ENCODE results near the gene GPR135.
"Not testable (repeated sequence)": the region's sequence is repeated elsewhere in the genome, so short reads cannot be mapped to it uniquely, and the experiment has no call there.

The GPR135 gene

DNA sequence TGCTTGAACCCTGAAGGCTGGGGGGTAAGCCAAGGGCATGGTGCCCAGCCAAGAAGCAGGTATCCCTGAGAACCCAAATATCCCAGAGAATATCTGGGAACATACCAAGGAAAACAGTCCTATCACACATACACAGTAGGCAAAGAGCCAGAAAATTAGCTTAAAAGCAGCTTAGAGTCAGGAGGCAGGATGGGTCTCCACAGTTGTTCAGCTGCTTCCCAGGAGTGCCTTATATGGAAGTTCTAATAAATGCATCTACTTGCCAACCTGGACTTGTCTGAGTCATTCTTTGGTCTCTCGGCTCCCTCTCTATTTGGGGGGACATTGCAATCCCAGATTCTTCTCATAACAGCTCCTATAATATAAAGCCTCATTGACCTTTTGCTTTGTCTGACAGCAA is 9.0 kb upstream of the GPR135 start:
- Histone ChIP-seq H3K4me1 (ENCODE audit: control insufficient read depth, insufficient read depth, low read length) (no peaks in the 10 kb centered on the region), H3K9me3 (ENCODE audit: control insufficient read depth in 2 of 2, low read length in 2 of 2) (no peaks in the 10 kb centered on the region), H3K4me3 (ENCODE audit: low read length in 2 of 2) (no peak overlapping the region), H3K27ac (ENCODE audit: low read length) (peak overlapping the region; percentile 0), H3K36me3 (ENCODE audit: control insufficient read depth in 2 of 2, insufficient read depth in 2 of 2, low read length in 2 of 2) (peaks cover 3% of the 10 kb centered on the region in 2 donors), H3K27me3 (ENCODE audit: control insufficient read depth in 1 of 2, insufficient read depth in 2 of 2, low read length in 2 of 2) (no peaks in the 10 kb centered on the region), H3K9ac (ENCODE audit: low read length in 2 of 2) (no peak overlapping the region)

DNA sequence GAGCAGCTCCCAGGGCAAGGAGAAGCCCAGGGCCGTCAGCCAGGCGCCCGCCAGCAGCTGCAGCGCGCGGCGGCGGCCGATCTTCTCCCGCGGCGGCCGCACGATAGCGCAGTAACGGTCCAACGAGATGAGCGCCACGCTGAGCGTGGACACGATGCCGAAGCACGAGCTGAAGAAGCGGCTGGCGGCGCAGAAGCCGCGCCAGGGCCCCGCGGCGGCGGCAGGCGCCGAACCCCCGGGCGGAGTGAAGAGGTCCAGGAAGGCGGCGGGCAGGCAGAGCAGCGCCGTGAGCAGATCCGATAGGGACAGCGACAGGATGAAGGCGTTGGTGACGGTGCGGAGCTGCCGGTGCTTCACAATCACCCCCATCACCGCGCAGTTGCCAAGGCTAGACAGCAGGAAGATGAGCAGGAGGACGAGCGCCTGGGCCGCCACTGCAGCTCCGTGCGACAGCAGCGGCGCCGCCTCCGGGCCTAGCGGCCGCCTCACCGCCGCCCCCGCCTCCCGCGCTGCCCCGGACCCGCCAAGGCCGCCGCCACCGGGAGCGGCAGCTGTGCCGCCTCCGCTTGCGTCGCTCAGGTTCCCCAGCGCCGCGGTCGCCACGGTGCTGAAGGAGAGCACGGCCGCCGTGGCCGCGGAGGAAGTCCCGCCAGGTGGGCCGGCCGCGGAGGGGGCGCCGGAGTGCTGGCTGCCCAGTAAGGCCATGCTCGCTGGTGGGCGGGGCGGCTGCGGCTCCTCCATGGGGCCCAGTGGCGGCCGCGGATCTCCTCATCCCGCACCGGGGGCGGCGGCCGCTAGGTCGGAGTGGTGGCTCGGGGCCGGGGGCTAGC is 479 bp downstream of the GPR135 start:
- peak overlapping the region; percentile 64 for H3K9ac ChIP-seq (ENCODE audit: low read length in 2 of 2)
- H3K27ac ChIP-seq (ENCODE audit: low read length) = peak overlapping the region; percentile 75
- H3K27me3 ChIP-seq (ENCODE audit: control insufficient read depth in 1 of 2, insufficient read depth in 2 of 2, low read length in 2 of 2) = no peaks in the 10 kb centered on the region
- peaks cover 17% of the 10 kb centered on the region for H3K4me1 ChIP-seq (ENCODE audit: control insufficient read depth, insufficient read depth, low read length)
- no peaks in the 10 kb centered on the region for H3K9me3 ChIP-seq (ENCODE audit: control insufficient read depth in 2 of 2, low read length in 2 of 2)
- peak overlapping the region; percentile 63 to 81 for H3K4me3 ChIP-seq (ENCODE audit: low read length in 2 of 2)
- H3K36me3 ChIP-seq (ENCODE audit: control insufficient read depth in 2 of 2, insufficient read depth in 2 of 2, low read length in 2 of 2) = no peaks in the 10 kb centered on the region

DNA sequence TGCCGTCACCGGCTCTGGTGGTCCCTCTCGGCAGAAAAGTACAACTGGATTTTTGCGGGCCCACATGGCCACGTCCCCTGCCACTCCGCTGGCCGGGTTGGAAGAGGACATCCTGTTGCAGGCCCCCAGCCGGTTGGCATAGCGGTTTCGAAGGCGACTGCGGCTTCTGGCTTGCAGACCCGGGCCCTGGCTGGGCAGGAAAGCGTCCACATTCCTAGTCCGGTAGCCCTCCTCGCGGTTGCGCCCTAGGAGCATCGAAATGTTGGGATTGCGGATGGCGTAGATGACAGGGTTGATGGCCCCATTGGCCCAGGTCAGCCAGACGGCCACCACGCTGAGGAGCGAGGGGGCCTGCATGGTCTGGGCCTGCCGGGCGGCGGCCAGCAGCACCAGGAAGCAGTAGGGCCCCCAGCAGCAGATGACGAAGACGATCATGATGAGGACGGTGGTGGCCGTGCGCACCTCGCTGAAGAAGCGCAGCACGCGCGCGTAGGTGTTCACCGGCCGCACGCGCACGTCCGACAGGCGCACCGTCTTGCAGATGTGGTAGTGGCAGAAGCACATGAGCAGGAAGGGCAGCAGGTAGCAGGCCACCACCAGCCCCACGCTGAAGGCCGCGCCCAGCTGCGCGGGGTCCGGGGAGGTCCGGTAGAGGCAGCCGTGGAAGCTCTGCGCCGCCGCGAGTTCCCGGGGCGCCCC is 1.2 kb downstream of the GPR135 start:
- Histone ChIP-seq H3K27ac (ENCODE audit: low read length) (peak overlapping the region; percentile 75), H3K4me1 (ENCODE audit: control insufficient read depth, insufficient read depth, low read length) (peaks cover 17% of the 10 kb centered on the region), H3K4me3 (ENCODE audit: low read length in 2 of 2) (peak overlapping the region; percentile 63 to 81), H3K36me3 (ENCODE audit: control insufficient read depth in 2 of 2, insufficient read depth in 2 of 2, low read length in 2 of 2) (no peaks in the 10 kb centered on the region), H3K9me3 (ENCODE audit: control insufficient read depth in 2 of 2, low read length in 2 of 2) (no peaks in the 10 kb centered on the region), H3K9ac (ENCODE audit: low read length in 2 of 2) (peak overlapping the region; percentile 55 to 64), H3K27me3 (ENCODE audit: control insufficient read depth in 1 of 2, insufficient read depth in 2 of 2, low read length in 2 of 2) (no peaks in the 10 kb centered on the region)

DNA sequence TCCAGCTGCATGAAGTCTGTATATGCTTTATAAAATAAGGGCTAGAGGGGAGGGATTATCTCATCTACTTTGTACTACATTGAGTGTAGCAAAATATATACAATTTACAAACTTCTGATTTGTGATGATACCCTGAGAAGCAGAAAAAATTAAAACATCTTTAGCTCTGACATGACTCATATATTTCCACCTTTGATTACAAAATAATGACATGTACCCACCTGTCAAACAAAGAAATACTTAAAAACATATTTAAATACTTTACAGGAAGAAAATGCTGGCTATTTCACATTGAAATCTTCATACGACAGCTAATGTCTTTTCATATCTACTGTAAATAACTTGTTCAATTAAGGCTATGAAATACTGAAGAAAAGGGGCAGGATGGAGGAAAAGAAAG is 3.3 kb downstream of the GPR135 start:
- Histone ChIP-seq H3K9me3 (ENCODE audit: control insufficient read depth in 2 of 2, low read length in 2 of 2) (no peaks in the 10 kb centered on the region), H3K4me1 (ENCODE audit: control insufficient read depth, insufficient read depth, low read length) (peaks cover 17% of the 10 kb centered on the region), H3K9ac (ENCODE audit: low read length in 2 of 2) (no peak overlapping the region), H3K36me3 (ENCODE audit: control insufficient read depth in 2 of 2, insufficient read depth in 2 of 2, low read length in 2 of 2) (no peaks in the 10 kb centered on the region), H3K4me3 (ENCODE audit: low read length in 2 of 2) (no peak overlapping the region), H3K27ac (ENCODE audit: low read length) (no peak overlapping the region), H3K27me3 (ENCODE audit: control insufficient read depth in 1 of 2, insufficient read depth in 2 of 2, low read length in 2 of 2) (no peaks in the 10 kb centered on the region)

DNA sequence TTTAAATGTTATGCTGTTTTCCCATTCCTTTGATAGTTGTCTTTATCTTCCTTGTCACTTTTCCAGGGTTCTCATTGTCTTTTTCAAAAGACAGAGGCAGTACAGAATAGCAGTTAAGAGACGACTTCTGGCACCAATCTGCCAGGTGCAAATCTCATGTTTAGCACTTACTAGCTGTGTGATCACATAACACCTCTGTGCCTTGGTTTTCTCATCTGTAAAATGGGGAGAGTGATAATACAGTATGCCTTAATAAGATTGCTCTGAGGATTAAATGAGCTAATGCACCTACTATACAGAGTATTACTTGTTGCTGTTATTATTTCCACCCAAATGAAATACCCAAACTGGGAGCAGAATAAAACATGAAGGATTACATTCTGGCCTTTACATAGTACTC is 4.8 kb downstream of the GPR135 start:
- no peaks in the 10 kb centered on the region for H3K36me3 ChIP-seq (ENCODE audit: control insufficient read depth in 2 of 2, insufficient read depth in 2 of 2, low read length in 2 of 2)
- H3K9ac ChIP-seq (ENCODE audit: low read length in 2 of 2) = no peak overlapping the region
- H3K27me3 ChIP-seq (ENCODE audit: control insufficient read depth in 1 of 2, insufficient read depth in 2 of 2, low read length in 2 of 2) = no peaks in the 10 kb centered on the region
- H3K9me3 ChIP-seq (ENCODE audit: control insufficient read depth in 2 of 2, low read length in 2 of 2) = no peaks in the 10 kb centered on the region
- H3K4me1 ChIP-seq (ENCODE audit: control insufficient read depth, insufficient read depth, low read length) = peaks cover 12% of the 10 kb centered on the region
- H3K27ac ChIP-seq (ENCODE audit: low read length) = no peak overlapping the region
- no peak overlapping the region for H3K4me3 ChIP-seq (ENCODE audit: low read length in 2 of 2)

DNA sequence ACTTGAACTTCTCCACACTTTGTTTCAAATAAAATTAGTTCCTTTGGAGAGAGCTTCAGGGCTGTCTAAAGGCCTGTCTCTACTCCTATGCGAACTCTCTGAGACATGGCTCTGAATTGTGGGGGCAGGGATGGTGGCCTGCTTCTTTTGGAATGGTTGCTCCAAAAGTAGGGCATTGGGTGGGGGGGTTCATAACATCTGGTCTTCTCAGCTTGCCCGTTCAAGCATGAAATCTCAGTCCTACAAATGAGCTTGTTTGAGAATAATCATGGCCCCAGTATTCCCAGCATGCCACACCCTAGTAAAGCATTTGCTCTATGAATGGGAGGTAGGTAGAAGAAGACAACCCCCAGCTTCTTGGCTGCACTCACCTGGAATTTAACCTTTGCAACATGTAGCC is 6.7 kb downstream of the GPR135 start:
- H3K4me1 ChIP-seq (ENCODE audit: control insufficient read depth, insufficient read depth, low read length) = peaks cover 2% of the 10 kb centered on the region
- H3K4me3 ChIP-seq (ENCODE audit: low read length in 2 of 2) = no peak overlapping the region
- no peaks in the 10 kb centered on the region for H3K27me3 ChIP-seq (ENCODE audit: control insufficient read depth in 1 of 2, insufficient read depth in 2 of 2, low read length in 2 of 2)
- H3K9me3 ChIP-seq (ENCODE audit: control insufficient read depth in 2 of 2, low read length in 2 of 2) = no peaks in the 10 kb centered on the region
- H3K36me3 ChIP-seq (ENCODE audit: control insufficient read depth in 2 of 2, insufficient read depth in 2 of 2, low read length in 2 of 2) = no peaks in the 10 kb centered on the region
- H3K27ac ChIP-seq (ENCODE audit: low read length) = no peak overlapping the region
- no peak overlapping the region for H3K9ac ChIP-seq (ENCODE audit: low read length in 2 of 2)

DNA sequence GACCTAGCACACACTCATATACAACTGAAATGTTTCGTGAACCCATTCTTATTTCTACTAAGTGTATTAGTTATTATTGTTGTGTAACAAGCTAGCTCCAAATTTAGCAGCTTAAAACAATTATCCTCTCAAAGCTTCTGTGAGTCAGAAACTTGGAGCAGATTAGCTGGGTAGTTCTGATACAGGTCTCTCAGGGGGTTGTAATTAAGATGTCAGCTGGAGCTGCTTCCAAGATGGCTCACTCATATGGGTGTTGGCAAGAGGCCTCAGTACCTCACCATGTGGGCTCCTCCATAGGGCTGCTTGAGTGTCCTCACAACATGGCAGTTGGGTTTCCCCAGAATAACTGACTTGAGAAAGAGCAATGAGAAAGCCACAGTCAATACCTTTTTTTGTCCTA is 9.8 kb downstream of the GPR135 start:
- H3K9me3 ChIP-seq (ENCODE audit: control insufficient read depth in 2 of 2, low read length in 2 of 2) = no peaks in the 10 kb centered on the region
- no peak overlapping the region for H3K27ac ChIP-seq (ENCODE audit: low read length)
- no peak overlapping the region for H3K4me3 ChIP-seq (ENCODE audit: low read length in 2 of 2)
- no peak overlapping the region for H3K9ac ChIP-seq (ENCODE audit: low read length in 2 of 2)
- H3K4me1 ChIP-seq (ENCODE audit: control insufficient read depth, insufficient read depth, low read length) = no peaks in the 10 kb centered on the region
- H3K36me3 ChIP-seq (ENCODE audit: control insufficient read depth in 2 of 2, insufficient read depth in 2 of 2, low read length in 2 of 2) = no peaks in the 10 kb centered on the region
- H3K27me3 ChIP-seq (ENCODE audit: control insufficient read depth in 1 of 2, insufficient read depth in 2 of 2, low read length in 2 of 2) = no peaks in the 10 kb centered on the region

DNA sequence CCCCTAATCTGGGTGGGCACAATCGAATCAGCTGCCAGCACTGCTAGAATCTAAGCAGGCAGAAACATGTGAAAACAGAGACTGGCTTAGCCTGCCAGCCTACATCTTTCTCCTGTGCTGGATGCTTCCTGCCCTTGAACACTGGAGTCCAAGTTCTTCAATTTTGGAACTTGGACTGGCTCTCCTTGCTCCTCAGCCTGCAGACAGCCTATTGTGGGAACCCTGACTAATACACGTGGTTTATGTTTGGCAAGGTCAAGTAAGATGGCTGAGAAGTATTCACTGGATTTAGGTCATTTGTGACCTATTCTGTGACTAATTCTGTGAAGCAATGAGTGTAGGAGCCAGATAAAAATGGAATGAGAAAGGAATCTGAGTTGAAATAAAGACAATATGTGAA is 11.0 kb downstream of the GPR135 start:
- H3K9ac ChIP-seq (ENCODE audit: low read length in 2 of 2) = no peak overlapping the region
- H3K27ac ChIP-seq (ENCODE audit: low read length) = no peak overlapping the region
- H3K36me3 ChIP-seq (ENCODE audit: control insufficient read depth in 2 of 2, insufficient read depth in 2 of 2, low read length in 2 of 2) = no peaks in the 10 kb centered on the region
- H3K4me1 ChIP-seq (ENCODE audit: control insufficient read depth, insufficient read depth, low read length) = no peaks in the 10 kb centered on the region
- H3K9me3 ChIP-seq (ENCODE audit: control insufficient read depth in 2 of 2, low read length in 2 of 2) = no peaks in the 10 kb centered on the region
- H3K27me3 ChIP-seq (ENCODE audit: control insufficient read depth in 1 of 2, insufficient read depth in 2 of 2, low read length in 2 of 2) = no peaks in the 10 kb centered on the region
- no peak overlapping the region for H3K4me3 ChIP-seq (ENCODE audit: low read length in 2 of 2)

DNA sequence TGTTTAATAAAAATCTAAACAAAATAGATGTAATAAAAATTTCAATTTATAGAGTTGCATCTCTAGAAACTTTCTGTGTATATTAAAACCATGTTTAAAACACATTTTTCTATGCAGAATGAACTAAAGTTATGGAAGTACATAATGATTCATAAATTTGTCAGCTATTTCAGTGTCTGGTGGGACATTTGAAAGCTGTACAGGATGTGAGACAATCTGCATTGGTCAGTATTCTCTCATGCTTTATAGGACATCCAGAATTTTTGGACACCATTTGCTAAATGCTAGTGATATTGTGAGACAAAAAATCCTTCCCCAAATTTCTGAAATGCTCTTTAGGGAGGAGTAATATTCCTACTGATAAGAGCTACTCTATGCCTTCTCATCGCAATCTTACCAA is 13.3 kb downstream of the GPR135 start:
- Histone ChIP-seq H3K27ac (ENCODE audit: low read length) (no peak overlapping the region), H3K36me3 (ENCODE audit: control insufficient read depth in 2 of 2, insufficient read depth in 2 of 2, low read length in 2 of 2) (no peaks in the 10 kb centered on the region), H3K27me3 (ENCODE audit: control insufficient read depth in 1 of 2, insufficient read depth in 2 of 2, low read length in 2 of 2) (no peaks in the 10 kb centered on the region), H3K4me3 (ENCODE audit: low read length in 2 of 2) (no peak overlapping the region), H3K9ac (ENCODE audit: low read length in 2 of 2) (no peak overlapping the region), H3K4me1 (ENCODE audit: control insufficient read depth, insufficient read depth, low read length) (no peaks in the 10 kb centered on the region), H3K9me3 (ENCODE audit: control insufficient read depth in 2 of 2, low read length in 2 of 2) (no peaks in the 10 kb centered on the region)

DNA sequence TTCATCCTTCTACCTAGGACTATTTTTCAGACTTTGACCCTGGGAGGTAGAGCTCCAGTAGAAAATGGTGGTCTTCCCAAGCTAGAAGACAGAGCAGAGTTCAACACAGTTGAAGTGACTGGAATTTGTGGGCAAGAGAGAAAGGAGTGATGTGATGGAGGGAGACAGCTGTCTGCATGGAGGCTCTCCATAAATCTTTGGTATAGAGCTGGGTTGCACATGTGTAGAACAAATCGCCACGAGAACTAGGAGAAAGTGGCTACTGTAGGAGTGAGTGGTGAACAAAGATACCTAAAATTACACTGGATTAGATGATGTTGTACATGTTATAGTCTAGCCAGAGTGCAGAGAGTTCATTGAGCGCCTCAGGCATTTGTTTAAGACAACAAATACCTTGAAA is 14.5 kb downstream of the GPR135 start:
- H3K4me1 ChIP-seq (ENCODE audit: control insufficient read depth, insufficient read depth, low read length) = no peaks in the 10 kb centered on the region
- no peaks in the 10 kb centered on the region for H3K9me3 ChIP-seq (ENCODE audit: control insufficient read depth in 2 of 2, low read length in 2 of 2)
- no peaks in the 10 kb centered on the region for H3K27me3 ChIP-seq (ENCODE audit: control insufficient read depth in 1 of 2, insufficient read depth in 2 of 2, low read length in 2 of 2)
- H3K4me3 ChIP-seq (ENCODE audit: low read length in 2 of 2) = no peak overlapping the region
- no peak overlapping the region for H3K27ac ChIP-seq (ENCODE audit: low read length)
- no peak overlapping the region for H3K9ac ChIP-seq (ENCODE audit: low read length in 2 of 2)
- no peaks in the 10 kb centered on the region for H3K36me3 ChIP-seq (ENCODE audit: control insufficient read depth in 2 of 2, insufficient read depth in 2 of 2, low read length in 2 of 2)

DNA sequence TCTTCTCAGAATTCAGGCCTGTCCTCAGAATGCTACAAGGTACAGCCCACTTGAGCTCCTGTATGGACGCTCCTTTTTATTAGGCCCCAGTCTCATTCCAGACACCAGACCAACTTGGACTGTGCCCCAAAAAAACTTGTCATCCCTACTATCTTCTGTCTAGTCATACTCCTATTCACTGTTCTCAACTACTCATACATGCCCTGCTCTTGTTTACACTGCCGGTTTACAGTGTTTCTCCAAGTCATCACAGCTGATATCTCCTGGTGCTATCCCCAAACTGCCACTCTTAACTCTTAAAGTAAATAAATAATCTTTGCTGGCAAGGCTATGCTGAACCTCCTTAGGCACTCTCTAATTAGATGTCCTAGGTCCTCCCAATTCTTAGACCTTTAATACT is 16.5 kb downstream of the GPR135 start:
- H3K4me1 ChIP-seq (ENCODE audit: control insufficient read depth, insufficient read depth, low read length); H3K36me3 ChIP-seq (ENCODE audit: control insufficient read depth in 2 of 2, insufficient read depth in 2 of 2, low read length in 2 of 2); H3K9ac ChIP-seq (ENCODE audit: low read length in 2 of 2); H3K9me3 ChIP-seq (ENCODE audit: control insufficient read depth in 2 of 2, low read length in 2 of 2); H3K27me3 ChIP-seq (ENCODE audit: control insufficient read depth in 1 of 2, insufficient read depth in 2 of 2, low read length in 2 of 2); H3K4me3 ChIP-seq (ENCODE audit: low read length in 2 of 2); H3K27ac ChIP-seq (ENCODE audit: low read length): not testable (repeated sequence)

Data from stomach smooth muscle (tissue), 2 donors.